22Rv1 (cell line): ENCODE data around the gene SPINK8.

Experiments
- H3K27ac ChIP-seq: fragments of 450-650 bp; 2 replicates; pipeline ENCODE4 v1.5.1; 2017
- ZFX ChIP-seq: fragments of 450-650 bp; IDR thresholded peaks from 2 replicates; pipeline ENCODE4 v1.6.1; 2017; ENCODE audit warnings: antibody characterized with exemption, borderline replicate concordance
- TF ChIP-seq, protein P1 (sequence below): fragments of 450-650 bp; IDR thresholded peaks from 2 replicates; pipeline ENCODE4 v1.5.1; 2017; ENCODE audit warnings: mild to moderate bottlenecking

The SPINK8 gene

DNA sequence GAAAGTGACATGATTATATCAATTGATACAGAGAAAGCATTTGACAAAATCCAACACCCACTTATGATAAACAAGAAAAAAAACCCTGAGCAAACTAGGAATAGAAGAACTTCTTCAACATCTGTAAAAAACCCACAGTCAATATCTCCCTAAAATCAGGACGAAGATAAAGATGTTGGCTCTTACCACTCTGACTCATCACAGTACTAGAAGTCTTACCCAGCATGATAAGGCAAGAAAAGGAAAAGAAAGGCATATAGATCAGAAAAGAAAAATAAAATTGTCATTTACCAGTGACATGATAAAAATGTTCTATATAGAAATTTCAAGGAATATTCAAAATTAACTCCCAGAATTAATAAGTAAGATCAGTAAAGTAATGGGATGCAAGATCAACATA lies 31.4 kb upstream of the SPINK8 start:
- TF ChIP-seq, protein P1, sequence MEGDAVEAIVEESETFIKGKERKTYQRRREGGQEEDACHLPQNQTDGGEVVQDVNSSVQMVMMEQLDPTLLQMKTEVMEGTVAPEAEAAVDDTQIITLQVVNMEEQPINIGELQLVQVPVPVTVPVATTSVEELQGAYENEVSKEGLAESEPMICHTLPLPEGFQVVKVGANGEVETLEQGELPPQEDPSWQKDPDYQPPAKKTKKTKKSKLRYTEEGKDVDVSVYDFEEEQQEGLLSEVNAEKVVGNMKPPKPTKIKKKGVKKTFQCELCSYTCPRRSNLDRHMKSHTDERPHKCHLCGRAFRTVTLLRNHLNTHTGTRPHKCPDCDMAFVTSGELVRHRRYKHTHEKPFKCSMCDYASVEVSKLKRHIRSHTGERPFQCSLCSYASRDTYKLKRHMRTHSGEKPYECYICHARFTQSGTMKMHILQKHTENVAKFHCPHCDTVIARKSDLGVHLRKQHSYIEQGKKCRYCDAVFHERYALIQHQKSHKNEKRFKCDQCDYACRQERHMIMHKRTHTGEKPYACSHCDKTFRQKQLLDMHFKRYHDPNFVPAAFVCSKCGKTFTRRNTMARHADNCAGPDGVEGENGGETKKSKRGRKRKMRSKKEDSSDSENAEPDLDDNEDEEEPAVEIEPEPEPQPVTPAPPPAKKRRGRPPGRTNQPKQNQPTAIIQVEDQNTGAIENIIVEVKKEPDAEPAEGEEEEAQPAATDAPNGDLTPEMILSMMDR, result no peak
- no peak for TF ChIP-seq ZFX
- no peak overlapping the region for H3K27ac ChIP-seq

DNA sequence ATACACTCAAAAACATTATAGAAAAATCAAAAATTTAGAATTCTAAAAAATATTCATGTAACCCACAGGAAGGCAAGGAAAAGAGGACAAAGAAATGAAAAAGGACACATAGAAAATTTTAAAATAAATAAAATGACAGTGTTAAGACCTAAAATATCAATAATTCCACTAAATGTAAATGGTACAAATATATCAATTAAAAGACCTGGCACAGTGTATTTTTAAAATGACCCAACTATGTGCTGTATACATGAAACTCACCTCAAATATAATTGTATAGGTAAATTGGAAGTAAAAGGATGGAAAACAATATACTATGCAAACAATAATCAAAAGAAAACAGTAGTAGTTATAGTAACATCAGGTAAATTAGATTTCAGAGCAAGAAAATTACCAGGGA lies 28.5 kb upstream of the SPINK8 start:
- no peak overlapping the region for H3K27ac ChIP-seq
- TF ChIP-seq ZFX, result no peak
- TF ChIP-seq, protein P1, result no peak

DNA sequence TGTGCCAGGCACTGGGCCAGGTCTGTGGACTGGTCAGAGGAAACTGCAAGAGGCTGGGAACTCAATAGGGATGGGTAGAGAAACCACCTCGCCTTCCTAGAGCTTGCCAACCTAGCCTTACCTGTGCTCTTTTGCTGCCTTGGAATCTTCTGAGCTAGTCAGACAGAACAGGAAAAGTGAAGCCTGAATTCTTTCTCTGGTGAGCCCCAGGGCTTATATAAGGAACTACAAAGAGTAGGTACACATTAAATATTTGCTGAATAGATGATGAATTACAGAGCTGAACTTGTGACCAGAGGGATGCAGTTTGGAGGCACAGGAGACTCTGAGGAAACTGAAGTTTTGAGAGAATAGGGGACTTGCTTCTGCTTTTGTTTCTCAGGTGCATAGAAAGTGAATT lies 23.0 kb upstream of the SPINK8 start:
- H3K27ac ChIP-seq, result no peak overlapping the region
- no peak for TF ChIP-seq ZFX
- TF ChIP-seq, protein P1, result no peak

DNA sequence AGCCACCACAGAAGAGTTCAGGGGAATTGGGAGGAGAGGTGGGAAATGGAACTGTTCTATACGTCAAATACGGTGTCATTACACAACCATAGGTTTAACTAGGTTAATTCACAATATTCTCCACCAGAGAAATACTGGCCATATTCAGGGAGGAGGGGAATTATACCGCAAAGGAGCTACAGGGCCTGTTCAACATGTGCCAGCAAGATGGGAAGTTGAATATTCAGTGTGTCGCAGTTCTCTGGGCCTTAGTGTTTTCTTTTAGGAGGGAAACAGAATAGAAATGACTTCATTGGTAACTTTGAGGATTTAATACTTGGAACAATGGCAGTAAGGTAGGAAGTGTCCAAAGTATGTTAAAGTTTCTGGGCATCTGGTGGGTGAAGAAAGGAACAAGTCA lies 20.5 kb upstream of the SPINK8 start:
- H3K27ac ChIP-seq, result no peak overlapping the region
- TF ChIP-seq, protein P1, result no peak
- TF ChIP-seq ZFX, result no peak

DNA sequence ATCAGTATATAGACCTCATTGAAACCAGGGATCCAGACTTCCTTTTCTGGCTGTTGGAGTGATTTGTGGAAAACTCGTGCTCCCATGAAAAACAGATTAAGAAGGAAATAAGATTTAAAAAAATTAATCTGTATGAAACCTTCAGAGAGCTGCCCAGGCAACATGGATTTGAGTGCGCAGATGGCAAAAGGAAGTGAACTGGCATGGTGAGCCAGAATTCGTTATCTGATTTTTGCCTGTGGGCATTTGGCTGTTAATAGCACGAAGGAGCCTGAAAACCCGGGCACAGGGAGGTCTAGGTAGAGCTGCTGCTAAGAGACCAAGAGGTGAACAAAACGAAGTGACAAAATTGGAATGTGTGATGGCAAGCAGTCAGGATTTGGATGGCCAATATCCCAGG lies 19.1 kb upstream of the SPINK8 start:
- no peak for TF ChIP-seq ZFX
- TF ChIP-seq, protein P1, result no peak
- H3K27ac ChIP-seq, result no peak overlapping the region

DNA sequence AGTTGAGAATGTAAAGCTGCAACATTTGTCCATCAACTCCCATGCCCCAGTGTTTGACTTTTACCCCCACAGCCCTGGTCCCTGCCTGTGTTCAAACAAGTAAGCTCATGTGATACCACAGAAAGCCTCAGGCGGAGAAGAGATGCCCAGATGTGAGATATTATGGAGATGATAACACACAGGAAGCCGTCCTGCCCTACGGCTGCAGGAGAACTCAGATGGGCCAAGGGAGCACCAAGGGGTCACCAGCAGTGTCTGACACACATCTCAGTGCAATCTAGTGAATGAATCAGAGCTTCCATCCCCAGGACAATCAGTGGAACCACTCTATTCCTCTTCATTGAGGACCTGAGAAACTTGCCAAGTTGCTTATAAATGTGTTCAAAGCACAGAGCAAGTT lies 14.0 kb upstream of the SPINK8 start:
- TF ChIP-seq, protein P1, result no peak
- no peak for TF ChIP-seq ZFX
- no peak overlapping the region for H3K27ac ChIP-seq

DNA sequence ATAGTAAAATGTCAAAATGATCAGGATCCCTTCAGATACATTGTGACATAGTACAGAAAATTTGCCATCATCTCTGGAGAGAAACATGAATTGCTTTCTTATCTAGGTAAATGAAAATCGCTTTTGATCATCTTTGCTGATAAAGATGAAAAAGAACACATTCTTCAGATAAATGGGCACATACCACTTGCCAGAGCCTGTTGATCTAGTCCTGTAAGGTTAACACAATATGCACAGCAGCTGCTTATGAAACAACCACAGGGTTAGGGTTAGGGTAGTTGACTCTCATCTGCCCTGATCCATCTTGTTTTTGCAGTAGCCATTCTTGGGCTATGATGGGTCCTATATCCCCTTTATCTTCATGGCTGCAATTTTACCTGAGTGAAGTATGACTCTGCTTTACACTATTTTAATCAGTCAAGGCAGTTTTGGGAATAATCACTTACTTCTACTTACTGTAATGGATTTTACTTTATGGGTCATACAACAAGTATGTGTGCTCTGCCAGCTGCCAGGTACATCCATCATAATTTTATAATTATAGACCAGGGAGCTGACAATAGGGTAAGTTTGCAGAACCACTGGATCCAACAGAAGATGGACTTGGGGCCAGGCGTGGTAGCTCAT lies 12.6 kb upstream of the SPINK8 start:
- H3K27ac ChIP-seq, result no peak overlapping the region

More for the DNA sequence above, 12.6 kb upstream of the SPINK8 start:
- TF ChIP-seq ZFX, result no peak
- TF ChIP-seq, protein P1, result no peak
